Smooth muscle cell (in vitro differentiated cells): Measurements from ENCODE around the gene RAB6B. TPM values are rescaled to one million over a fixed set of nuclear protein-coding genes. Genes with fewer than 3 reads are reported as not detected.
A peak's percentile ranks its signal among the peaks of the same experiment; 100 is the strongest.

ENCODE experiments used
- DNase-seq: peaks from one replicate; lab custom pipeline; 2025; ENCODE audit not compliant: unreplicated experiment; lab: John Stamatoyannopoulos, UW
- H2AFZ ChIP-seq: fragments of 200-600 bp; sonication (generic); 2 replicates; pipeline ENCODE4 v1.6.0; 2016; ENCODE audit warnings: antibody characterized with exemption, low read depth, mild to moderate bottlenecking
- H3F3A ChIP-seq: fragments of 200-600 bp; sonication (generic); 2 replicates; pipeline ENCODE4 v1.6.0; 2017; ENCODE audit warnings: antibody characterized with exemption, low read depth
- H3K27ac ChIP-seq: fragments of 200-600 bp; sonication (generic); 2 replicates; pipeline ENCODE4 v1.5.1; 2016; ENCODE audit warnings: low read depth, mild to moderate bottlenecking
- H3K27me3 ChIP-seq: fragments of 200-600 bp; sonication (generic); 2 replicates; pipeline ENCODE4 v1.6.1; 2016; ENCODE audit warnings: low read depth, mild to moderate bottlenecking
- H3K36me3 ChIP-seq: fragments of 200-600 bp; sonication (generic); 2 replicates; pipeline ENCODE4 v1.5.1; 2016; ENCODE audit warnings: low read depth
- H3K4me1 ChIP-seq: fragments of 200-600 bp; sonication (generic); 2 replicates; pipeline ENCODE4 v1.5.1; 2016; ENCODE audit warnings: low read depth
- H3K4me2 ChIP-seq: fragments of 200-600 bp; sonication (generic); 2 replicates; pipeline ENCODE4 v1.6.0; 2016; ENCODE audit warnings: mild to moderate bottlenecking
- H3K4me3 ChIP-seq: fragments of 200-600 bp; sonication (generic); 2 replicates; pipeline ENCODE4 v1.5.1; 2016; ENCODE audit warnings: mild to moderate bottlenecking
- H3K79me2 ChIP-seq: fragments of 200-600 bp; sonication (generic); 2 replicates; pipeline ENCODE4 v1.6.0; 2016; ENCODE audit warnings: low read depth, mild to moderate bottlenecking
- H3K9ac ChIP-seq: fragments of 200-600 bp; sonication (generic); 2 replicates; pipeline ENCODE4 v1.6.0; 2016; ENCODE audit warnings: low read depth
- H3K9me3 ChIP-seq: fragments of 200-600 bp; sonication (generic); replicated peaks from 2 replicates; pipeline ENCODE4 v1.5.1; 2016; ENCODE audit warnings: low read depth
- H4K20me1 ChIP-seq: fragments of 200-600 bp; sonication (generic); 2 replicates; pipeline ENCODE4 v1.6.0; 2016; ENCODE audit warnings: low read depth
- CTCF ChIP-seq: fragments of 200-600 bp; sonication (generic); IDR thresholded peaks from 2 replicates; pipeline ENCODE4 v1.5.1; 2017; ENCODE audit warnings: borderline replicate concordance, mild to moderate bottlenecking, antibody characterized with exemption; ENCODE audit not compliant: insufficient read depth, poor library complexity, severe bottlenecking
- WGBS: methylation state at CpG from one replicate; pipeline ENCODE4 v1.1.7; 2016; ENCODE audit warnings: low lambda C conversion rate; 5-methylcytosine and 5-hydroxymethylcytosine counted together
- polyA plus RNA-seq: library from polyadenylated mRNA; unstranded; fragments of >200 nt; fragmentation: Nextera tagmentation; extraction: Ambion mirVana; gene quantifications from 2 replicates; pipeline ENCODE4 v1.2.1, GENCODE V29; 2016
- total RNA-seq: library from RNA; depleted of rRNA; stranded (reverse); fragments of >200 nt; gene quantifications from 2 replicates; pipeline ENCODE4 v1.2.3, GENCODE V29; 2014

Gene RAB6B
- total and polyA plus RNA-seq, 2 experiments from 2014 or later, result 1.2 to 2.0 TPM

GRCh38 chr3:133901083-133901482 is 5.4 kb upstream of the RAB6B start:
- H3K9ac ChIP-seq, result no peak overlapping the region
- H3K27me3 ChIP-seq, result peaks cover 36% of the 10 kb centered on the region
- TF ChIP-seq CTCF, result no peak
- no peaks in the 10 kb centered on the region for H4K20me1 ChIP-seq
- no peaks in the 10 kb centered on the region for H3K79me2 ChIP-seq
- no peaks in the 10 kb centered on the region for H3F3A ChIP-seq
- WGBS, result 75% methylated on average over 1 of the region's 1 CpG
- DNase-seq, result no peak
- H3K36me3 ChIP-seq, result no peaks in the 10 kb centered on the region
- no peaks in the 10 kb centered on the region for H3K9me3 ChIP-seq
- no peak overlapping the region for H2AFZ ChIP-seq
- no peak overlapping the region for H3K27ac ChIP-seq
- no peak overlapping the region for H3K4me2 ChIP-seq
- no peaks in the 10 kb centered on the region for H3K4me1 ChIP-seq
- no peak overlapping the region for H3K4me3 ChIP-seq

- Histone ChIP-seq H3K9me3 (no peaks in the 10 kb centered on the region), H4K20me1 (no peaks in the 10 kb centered on the region), H3K79me2 (no peaks in the 10 kb centered on the region), H2AFZ (no peak overlapping the region), H3K4me2 (no peak overlapping the region), H3K27me3 (peaks cover 49% of the 10 kb centered on the region), H3K4me1 (peaks cover 3% of the 10 kb centered on the region), H3K9ac (no peak overlapping the region), H3K36me3 (no peaks in the 10 kb centered on the region), H3K27ac (no peak overlapping the region), H3K4me3 (no peak overlapping the region), H3F3A (no peaks in the 10 kb centered on the region)
- no peak for DNase-seq
- TF ChIP-seq CTCF, result no peak
Observed at GRCh38 chr3:133899311-133899710, 3.6 kb upstream of the RAB6B start.

GRCh38 chr3:133897547-133897946 is 1.9 kb upstream of the RAB6B start:
- no peak overlapping the region for H3K9ac ChIP-seq
- peaks cover 7% of the 10 kb centered on the region for H3K4me1 ChIP-seq
- H3K9me3 ChIP-seq, result no peaks in the 10 kb centered on the region
- H3K27me3 ChIP-seq, result peaks cover 53% of the 10 kb centered on the region
- H3F3A ChIP-seq, result no peaks in the 10 kb centered on the region
- no peak for TF ChIP-seq CTCF
- WGBS, result 70% methylated on average over 7 of the region's 7 CpGs
- no peaks in the 10 kb centered on the region for H3K79me2 ChIP-seq
- no peak overlapping the region for H3K4me2 ChIP-seq
- no peak overlapping the region for H2AFZ ChIP-seq
- no peak for DNase-seq
- H3K27ac ChIP-seq, result no peak overlapping the region
- H3K4me3 ChIP-seq, result no peak overlapping the region
- H4K20me1 ChIP-seq, result no peaks in the 10 kb centered on the region
- H3K36me3 ChIP-seq, result no peaks in the 10 kb centered on the region

- peak overlapping the region; percentile 30 for H3K9ac ChIP-seq
- peaks cover 53% of the 10 kb centered on the region for H3K27me3 ChIP-seq
- H3K79me2 ChIP-seq, result no peaks in the 10 kb centered on the region
- no peak for DNase-seq
- peak overlapping the region; percentile 57 for H2AFZ ChIP-seq
- H3F3A ChIP-seq, result no peaks in the 10 kb centered on the region
- no peaks in the 10 kb centered on the region for H3K36me3 ChIP-seq
- H3K4me1 ChIP-seq, result peaks cover 7% of the 10 kb centered on the region
- no peak overlapping the region for H3K27ac ChIP-seq
- H3K4me2 ChIP-seq, result peak overlapping the region; percentile 93
- 20% methylated on average over 33 of the region's 37 CpGs for WGBS
- no peaks in the 10 kb centered on the region for H4K20me1 ChIP-seq
- peak overlapping the region; percentile 81 for H3K4me3 ChIP-seq
- no peak for TF ChIP-seq CTCF
- H3K9me3 ChIP-seq, result no peaks in the 10 kb centered on the region
Observed at GRCh38 chr3:133896002-133896761, 500 bp upstream of the RAB6B start.
